A172 (cell line): ENCODE data around the gene CSTB. TPM values are rescaled to one million over a fixed set of nuclear protein-coding genes. Genes with fewer than 3 reads are reported as not detected.
"Not testable (repeated sequence)": the region's sequence is repeated elsewhere in the genome, so short reads cannot be mapped to it uniquely, and the experiment has no call there.

Source experiments
- DNase-seq: peaks from one replicate; pipeline ENCODE4 v3.0.0-alpha.2; 2015; ENCODE audit warnings: low spot score
- total RNA-seq: library from RNA; depleted of rRNA; stranded (reverse); fragments of >200 nt; shearing (Covaris generic); gene quantifications from 2 replicates; pipeline ENCODE4 v1.2.3, GENCODE V29; 2014; rRNA removed

CSTB gene, protein sequence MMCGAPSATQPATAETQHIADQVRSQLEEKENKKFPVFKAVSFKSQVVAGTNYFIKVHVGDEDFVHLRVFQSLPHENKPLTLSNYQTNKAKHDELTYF
- 106 and 145 TPM in 2 replicates for total RNA-seq

DNA sequence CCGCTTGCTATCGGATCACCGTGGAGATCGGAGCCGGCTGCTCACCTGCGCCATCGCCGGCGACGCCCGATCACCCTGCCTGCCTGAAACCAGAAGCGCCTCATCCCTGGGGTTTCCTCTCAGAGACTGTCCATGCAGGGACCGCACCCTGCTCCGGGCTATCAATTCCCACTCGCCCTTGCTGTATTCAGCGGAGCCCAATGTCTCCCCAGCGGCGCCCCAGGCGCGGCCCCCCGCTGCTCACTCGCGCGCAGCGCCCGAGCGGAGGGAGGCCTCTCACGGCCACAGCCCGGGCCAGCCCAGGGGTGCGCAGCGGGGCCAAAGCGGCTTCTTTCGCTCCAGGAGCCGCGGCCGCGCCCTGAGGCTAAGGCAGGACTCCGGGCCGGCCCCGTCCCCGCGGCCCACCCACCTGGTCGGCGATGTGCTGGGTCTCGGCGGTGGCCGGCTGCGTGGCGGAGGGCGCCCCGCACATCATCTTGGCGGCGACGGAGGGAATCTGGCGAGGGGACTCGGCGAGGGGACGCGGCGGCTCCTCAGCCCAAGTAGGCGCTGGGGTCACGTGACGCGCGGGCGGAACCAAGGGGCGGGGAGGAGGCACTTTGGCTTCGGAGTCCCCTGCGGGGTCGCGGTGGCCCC lies at the start of gene CSTB:
Gene CSTB, minus strand, starts transcription at position 514 of the 636 bp plus-strand sequence. Its CDS starts 39 bp downstream, at position 475.
- DNase-seq = no peak

DNA sequence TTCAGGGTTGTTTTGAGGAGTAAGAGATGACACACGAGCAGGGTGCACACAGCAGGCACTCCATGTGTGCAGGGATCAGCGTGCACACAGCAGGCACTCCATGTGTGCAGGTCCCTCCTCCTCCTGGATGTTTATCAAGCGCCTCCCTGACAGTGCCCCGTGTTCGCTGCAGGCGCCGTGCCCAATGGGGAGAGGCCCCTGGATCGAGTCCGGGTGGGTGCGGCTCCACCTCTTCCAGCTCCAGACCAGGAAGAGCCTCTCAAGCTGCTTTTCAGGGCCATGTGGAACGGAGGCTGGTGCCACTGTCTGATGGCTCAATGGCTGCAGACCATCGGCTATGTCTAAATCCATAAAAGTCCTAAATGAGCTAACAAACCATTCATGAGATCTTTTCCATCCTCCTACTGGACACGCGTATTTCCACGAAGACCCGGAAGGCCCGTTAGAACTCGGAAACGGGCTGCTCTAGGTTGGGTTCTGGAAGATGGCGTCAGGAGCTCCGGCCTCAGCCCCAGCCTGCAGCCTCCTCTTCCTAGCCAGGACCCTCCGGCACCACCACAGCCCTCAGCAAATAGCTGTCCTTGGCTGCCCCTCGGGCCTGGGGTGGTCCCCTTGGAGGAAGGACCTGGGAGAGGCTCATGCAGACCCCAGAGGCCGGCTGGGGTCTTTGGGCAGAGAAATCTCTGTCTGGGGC lies 49.3 kb upstream of the CSTB start:
- no peak for DNase-seq

- DNase-seq = peak; percentile 75
Measured at GRCh38 chr21:43824333-43825241, 48.5 kb upstream of the CSTB start.

GRCh38 chr21:43822741-43823140 lies 46.6 kb upstream of the CSTB start:
- not testable (repeated sequence) for DNase-seq

DNA sequence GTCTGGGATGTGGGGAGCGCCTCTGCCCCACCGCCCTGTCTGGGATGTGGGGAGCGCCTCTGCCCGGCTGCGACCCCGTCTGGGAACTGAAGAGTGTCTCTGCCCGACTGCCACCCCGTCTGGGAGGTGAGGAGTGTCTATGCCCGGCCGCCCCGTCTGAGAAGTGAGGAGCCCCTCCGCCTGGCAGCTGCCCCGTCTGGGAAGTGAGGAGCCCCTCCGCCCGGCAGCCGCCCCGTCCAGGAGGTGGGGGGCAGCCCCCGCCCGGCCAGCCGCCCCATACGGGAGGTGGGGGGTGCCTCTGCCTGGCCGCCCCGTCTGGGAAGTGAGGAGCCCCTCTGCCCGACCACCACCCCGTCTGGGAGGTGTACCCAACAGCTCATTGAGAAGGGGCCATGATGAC lies 46.1 kb upstream of the CSTB start:
- not testable (repeated sequence) for DNase-seq

GRCh38 chr21:43820466-43820865 lies 44.4 kb upstream of the CSTB start:
- no peak for DNase-seq

DNA sequence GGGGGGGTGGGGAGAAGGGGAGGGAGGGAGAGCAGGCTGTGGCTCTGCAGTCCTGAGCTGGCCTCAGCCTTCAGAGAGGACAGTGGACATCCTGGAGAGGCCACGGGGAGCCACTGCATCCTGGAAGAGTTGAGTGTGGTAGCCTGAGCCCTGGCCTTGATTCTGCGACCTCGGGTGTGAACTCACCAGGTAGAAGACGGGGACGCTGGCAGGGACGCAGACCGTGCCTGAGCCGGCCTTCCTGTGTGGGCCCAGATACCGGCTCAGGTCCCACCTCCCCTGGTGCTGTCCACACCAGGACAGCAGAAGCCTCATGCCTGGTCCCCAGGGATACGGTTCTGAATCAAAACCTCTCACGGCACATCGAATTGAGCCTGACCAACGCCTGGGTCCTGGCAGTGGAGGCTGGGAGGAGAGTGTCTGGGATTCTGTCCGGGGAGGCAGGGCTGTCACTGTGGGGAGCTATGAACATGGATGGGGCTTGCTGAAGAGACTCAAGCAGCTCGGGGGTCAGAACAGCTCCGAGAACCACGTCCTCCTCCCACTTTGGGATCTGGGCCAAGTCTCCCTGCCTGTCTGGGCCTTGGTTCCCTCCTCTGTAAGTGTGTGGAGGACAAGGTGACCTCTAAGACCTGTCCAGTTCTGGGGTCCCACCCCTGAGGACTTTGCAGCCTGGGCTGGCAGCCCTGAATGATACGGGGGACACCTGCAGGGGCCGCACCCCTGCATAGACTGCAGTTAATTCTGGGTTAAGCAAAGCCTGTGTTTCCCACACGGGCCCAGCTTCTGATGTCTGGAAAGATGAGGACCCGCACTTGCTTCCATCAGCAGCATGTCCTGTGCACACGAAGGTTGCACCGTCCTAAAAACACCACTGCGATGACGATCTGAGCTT lies 43.6 kb upstream of the CSTB start:
- DNase-seq = no peak

DNA sequence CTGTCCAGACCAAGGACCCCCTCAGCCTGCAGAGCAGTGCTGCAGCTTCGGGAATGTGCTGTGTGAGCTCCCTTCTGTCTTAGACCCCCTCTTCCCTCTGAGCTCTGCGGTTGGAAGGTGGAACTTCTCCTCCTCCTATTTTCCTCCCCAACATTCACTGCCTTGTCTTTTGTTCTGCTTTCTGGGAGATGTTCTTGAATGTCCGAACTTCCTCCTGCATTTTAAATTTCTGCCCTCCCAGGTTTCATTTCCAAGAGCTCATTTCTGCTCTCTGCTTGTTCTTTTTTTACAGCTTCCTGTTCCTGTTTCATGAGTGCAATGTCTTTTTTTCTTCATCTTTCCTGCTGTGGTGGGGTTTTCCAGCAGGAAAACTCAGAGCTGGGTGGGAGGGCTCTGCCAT lies 42.6 kb upstream of the CSTB start:
- no peak for DNase-seq

GRCh38 chr21:43817157-43818086 lies 41.3 kb upstream of the CSTB start:
- DNase-seq = no peak

DNA sequence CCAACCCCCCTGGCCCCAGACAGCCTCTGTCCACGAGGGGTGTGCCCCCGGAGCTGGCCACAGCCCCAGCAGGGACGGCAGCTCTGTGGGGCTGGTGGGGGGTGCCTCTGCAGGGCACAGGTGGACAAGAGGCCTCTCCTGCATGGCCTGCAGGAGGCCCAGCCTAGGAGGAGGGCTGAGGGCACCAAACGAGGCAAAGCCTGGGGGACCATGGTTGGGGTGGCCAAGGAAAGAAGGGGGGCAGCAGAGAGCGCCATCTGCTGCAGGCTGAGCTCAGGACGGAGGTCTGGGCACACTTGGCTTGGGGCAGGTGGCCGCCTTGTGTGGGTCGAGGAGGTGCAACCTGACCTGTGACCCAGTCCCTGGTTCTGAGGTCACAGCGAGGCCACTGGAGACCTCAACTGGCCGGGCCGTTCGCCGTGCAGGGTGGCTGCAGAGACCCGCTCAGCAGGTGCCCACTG lies 40.5 kb upstream of the CSTB start:
- DNase-seq = no peak

DNA sequence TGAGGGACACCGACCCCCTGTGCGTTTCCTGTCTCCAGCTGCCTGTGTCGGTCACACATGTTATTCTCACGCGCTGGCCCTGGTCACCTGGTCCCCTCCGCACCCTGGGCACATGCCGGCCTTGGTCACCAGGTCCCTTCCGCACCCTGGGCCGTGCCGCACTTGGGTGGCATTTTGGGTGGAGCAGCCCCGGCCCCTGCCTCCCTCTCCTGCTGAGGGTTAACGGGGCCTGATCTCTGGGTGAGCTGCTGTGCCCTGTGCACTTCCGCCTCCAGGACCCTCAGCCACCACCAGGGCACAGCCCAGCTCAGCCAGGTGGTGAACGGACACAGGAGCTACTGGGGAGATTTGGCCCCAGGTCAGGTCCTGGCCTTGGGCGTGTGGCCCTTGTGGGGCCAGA lies 39.9 kb upstream of the CSTB start:
- no peak for DNase-seq

DNA sequence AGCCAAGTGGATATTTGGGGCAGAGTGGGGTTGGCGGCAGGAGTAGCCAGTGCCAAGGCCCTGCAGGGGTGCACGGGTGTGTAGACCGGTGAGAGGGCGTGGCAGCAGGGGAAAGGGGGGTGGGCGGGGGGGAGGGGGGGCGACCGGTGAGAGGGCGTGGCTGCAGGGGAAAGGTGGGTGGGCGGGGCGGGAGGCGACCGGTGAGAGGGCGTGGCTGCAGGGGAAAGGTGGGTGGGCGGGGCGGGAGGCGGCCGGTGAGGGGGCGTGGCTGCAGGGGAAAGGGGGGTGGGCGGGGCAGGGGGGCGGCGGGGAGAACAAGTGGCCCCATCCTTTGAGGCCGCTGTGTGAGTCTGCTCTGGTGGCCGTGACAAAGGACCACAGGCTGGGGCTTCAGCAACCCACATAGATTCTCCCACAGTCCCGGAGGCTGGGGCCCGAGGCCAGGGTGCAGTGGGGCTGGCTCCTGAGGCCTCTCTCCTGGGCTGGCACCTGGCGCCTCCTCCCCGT lies 39.1 kb upstream of the CSTB start:
- DNase-seq = no peak

DNA sequence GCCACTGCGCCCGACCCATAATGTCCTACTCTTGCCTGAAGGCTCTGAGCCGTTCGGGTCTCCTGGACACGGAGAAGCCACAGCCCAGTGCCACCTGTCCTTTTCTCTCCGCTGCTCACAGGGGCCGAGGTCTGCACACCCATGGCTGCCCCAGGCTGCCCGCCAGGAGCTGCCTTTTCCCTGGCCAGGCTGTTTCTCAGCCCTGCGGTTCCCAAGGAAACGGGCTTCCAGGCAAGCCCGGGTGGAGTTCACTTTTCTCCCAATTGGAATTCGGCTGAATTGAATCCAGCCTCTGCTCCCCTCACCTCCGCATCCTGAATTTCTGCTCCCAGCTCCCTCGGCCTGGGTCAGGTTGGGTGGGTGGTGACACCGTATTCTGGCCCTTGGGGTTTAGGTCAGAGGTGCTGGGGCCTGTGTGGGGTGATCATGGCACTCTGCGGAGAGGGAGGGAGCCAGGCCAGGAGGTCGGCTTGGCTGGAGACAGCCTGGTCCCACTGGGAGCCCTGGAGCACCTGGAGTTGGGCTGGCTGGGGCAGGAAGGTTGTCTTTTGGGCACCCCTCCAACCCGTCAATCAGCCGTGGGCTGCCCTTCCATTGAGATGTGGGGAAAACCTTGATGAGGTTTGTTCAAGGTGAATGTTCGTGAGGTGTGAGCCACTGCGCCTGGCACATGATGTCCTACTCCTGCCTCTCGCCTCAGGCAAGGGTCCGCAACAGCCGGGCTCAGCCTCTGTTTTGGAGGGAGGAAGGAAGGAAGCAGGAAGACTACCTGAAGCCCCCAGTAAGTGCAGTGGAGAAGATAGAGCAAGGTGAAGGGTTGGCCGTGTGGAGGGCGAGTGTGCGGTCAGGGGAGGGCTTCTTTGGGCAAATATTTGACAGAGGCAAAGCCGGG lies 38.4 kb upstream of the CSTB start:
- DNase-seq = no peak

- no peak for DNase-seq
Measured at GRCh38 chr21:43813656-43813980, 37.5 kb upstream of the CSTB start.

GRCh38 chr21:43812957-43813655 lies 37.0 kb upstream of the CSTB start:
- no peak for DNase-seq

GRCh38 chr21:43812139-43812821 lies 36.2 kb upstream of the CSTB start:
- no peak for DNase-seq

DNA sequence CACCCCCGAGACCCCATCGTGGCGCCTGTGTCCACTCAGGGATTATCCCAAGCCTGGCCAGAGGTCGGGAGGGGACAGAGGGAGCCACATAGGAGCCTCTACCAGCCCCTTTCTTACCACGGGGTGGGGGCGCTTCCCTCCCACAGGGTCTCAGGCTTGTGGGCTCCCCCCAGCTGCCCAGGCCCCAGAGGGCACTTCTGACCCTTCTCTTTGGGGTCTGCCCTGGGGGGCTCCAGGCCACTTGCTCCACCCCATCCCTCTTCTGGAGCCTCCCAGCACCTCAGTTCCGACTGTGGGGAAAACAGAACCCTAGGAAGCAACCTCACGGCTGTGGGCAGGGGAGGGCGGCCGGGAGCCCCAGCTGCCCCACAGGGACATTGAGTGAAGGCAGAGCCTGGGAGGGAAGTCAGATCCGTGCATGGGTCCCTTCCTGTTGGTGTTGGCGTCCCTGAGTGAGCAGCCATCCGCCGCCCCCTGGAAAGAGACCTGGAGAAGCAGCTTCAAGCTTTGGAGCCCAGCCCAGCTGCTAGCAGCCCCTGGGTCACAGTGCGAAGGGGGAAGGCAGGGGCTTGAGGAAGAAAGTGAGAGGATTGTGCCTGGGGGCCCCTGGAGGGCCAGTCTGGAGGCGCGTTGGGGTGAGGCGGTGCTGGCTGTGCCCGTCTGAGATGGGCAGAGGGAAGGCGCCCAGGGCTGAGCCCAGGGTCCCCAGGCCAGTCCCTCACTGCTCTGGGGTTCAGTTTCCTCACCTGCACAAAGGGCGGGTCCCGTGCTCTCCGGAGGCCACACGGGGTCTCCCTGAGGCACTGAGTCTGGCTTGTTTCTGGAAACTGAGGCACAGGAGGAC lies 35.4 kb upstream of the CSTB start:
- DNase-seq = no peak
